Superior temporal gyrus (tissue), 1 donor: ENCODE results near the gene DHRS11.

Source experiments
- DNase-seq: peaks from one replicate; pipeline ENCODE4 v3.0.0-alpha.2; 2016; ENCODE audit errors: extremely low spot score

DHRS11 gene

GRCh38 chr17:36614081-36614480, 22.4 kb downstream of the DHRS11 start:
- DNase-seq, result no peak

GRCh38 chr17:36614933-36615332, 23.3 kb downstream of the DHRS11 start:
- DNase-seq, result no peak

- no peak for DNase-seq
These were observed 24.7 kb downstream of the DHRS11 start for GRCh38 chr17:36616061-36617029.

GRCh38 chr17:36617773-36618172, 26.1 kb downstream of the DHRS11 start:
- DNase-seq, result no peak

GRCh38 chr17:36623281-36623680, 31.6 kb downstream of the DHRS11 start:
- DNase-seq, result no peak

- no peak for DNase-seq
These were observed 33.5 kb downstream of the DHRS11 start for GRCh38 chr17:36625188-36625587.

- no peak for DNase-seq
These were observed 35.4 kb downstream of the DHRS11 start for GRCh38 chr17:36627101-36627500.

- DNase-seq, result no peak
These were observed 36.9 kb downstream of the DHRS11 start for GRCh38 chr17:36628576-36628975.

- DNase-seq, result peak; percentile 89
These were observed 37.7 kb downstream of the DHRS11 start for GRCh38 chr17:36629252-36629847.

- DNase-seq, result no peak
These were observed 38.4 kb downstream of the DHRS11 start for GRCh38 chr17:36629970-36630502.

GRCh38 chr17:36631022-36631421, 39.3 kb downstream of the DHRS11 start:
- no peak for DNase-seq

GRCh38 chr17:36632916-36633771, 41.5 kb downstream of the DHRS11 start:
- DNase-seq, result no peak

- no peak for DNase-seq
These were observed 48.7 kb downstream of the DHRS11 start for GRCh38 chr17:36640346-36640745.

- no peak for DNase-seq
These were observed 49.2 kb downstream of the DHRS11 start for GRCh38 chr17:36640836-36641235.

GRCh38 chr17:36641331-36641876, 49.7 kb downstream of the DHRS11 start:
- DNase-seq, result no peak

- DNase-seq, result no peak
These were observed 50.5 kb downstream of the DHRS11 start for GRCh38 chr17:36641877-36642845.

GRCh38 chr17:36643086-36643685, 51.5 kb downstream of the DHRS11 start:
- no peak for DNase-seq

GRCh38 chr17:36645422-36645821, 53.7 kb downstream of the DHRS11 start:
- DNase-seq, result no peak

- DNase-seq, result no peak
These were observed 56.0 kb downstream of the DHRS11 start for GRCh38 chr17:36647636-36648035.
